GM12892 (cell line): ENCODE data around the gene PACSIN1.

Source experiments
- POLR2A ChIP-seq: IDR thresholded peaks from 2 replicates; pipeline ENCODE4 v1.6.1; 2011; ENCODE audit warnings: low read depth, low read length, control low read depth
- POLR2AphosphoS5 ChIP-seq: IDR thresholded peaks from 2 replicates; pipeline ENCODE4 v1.6.1; 2011; ENCODE audit warnings: low read depth, low read length, control low read depth

DNA sequence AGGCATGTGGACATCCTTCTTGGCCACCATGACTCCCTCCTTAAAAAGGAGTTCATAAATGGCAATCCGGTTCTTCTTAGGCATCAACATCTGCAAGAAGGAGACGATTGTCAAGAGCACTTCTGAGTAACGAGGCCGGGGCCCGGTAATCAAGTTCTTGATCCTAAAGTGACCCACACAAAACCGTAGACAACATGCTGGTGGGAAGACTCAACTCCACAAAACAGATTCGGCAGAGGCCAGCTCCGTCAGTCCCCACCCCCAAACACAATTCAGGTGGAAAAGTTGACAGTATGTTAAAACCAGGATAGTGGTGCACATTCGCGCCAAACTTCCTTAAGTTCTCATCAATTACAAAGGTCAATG is 40.8 kb upstream of the PACSIN1 start:
- TF ChIP-seq POLR2A: no peak
- 0 out of 2 replicates have a peak, but pooled peaks have one; percentile 4 for TF ChIP-seq POLR2AphosphoS5
